AG09309 (cell line): ENCODE measurements around the gene CDC16.

ENCODE experiments used
- DNase-seq: peaks from one replicate; pipeline ENCODE4 v3.0.0-alpha.2; 2010; ENCODE audit warnings: low read depth
- H3K4me3 ChIP-seq: 2 replicates; pipeline ENCODE4 v1.5.1; 2011; ENCODE audit warnings: mild to moderate bottlenecking, low read depth, low read length, moderate library complexity; ENCODE audit not compliant: control insufficient read depth
- CTCF ChIP-seq: IDR thresholded peaks from 2 replicates; pipeline ENCODE4 v1.5.1; 2011; ENCODE audit warnings: mild to moderate bottlenecking, low read depth, low read length, inconsistent platforms; ENCODE audit not compliant: insufficient read depth, control insufficient read depth; ENCODE audit errors: missing control alignments

CDC16 gene

DNA sequence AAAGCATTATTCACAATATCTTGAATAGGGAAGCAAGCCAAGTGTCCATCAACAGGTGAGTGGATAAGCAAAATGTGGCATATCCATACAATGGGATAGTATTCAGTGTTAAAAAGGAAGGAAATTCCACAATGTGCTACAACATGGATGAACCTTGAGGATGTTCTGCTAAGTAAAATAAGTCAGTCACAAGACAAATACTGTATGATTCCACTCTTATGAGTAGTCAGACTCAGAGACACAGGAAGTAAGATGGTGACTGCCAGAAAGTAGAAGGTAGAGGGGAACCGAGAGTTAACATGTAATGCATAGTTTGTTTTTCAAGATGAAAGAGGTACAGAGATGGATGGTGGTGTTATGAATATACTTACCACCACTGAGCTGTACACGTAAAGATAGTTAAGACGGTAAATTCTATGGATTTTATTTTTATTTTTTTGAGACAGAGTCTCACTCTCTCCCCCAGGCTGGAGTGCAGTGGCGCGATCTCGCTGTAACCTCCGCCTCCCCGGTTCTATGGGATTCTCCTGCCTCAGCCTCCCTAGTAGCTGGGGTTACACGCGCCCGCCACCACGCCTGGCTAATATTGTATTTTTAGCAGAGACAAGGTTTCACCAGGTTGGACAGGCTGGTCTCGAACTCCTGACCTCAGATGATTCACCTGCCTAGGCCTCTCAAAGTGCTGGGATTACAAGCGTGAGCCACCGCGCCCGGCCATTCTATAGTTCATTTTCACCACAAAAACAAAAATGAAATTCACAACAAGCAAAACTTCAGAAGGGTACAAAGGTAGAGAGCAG lies 78.6 kb downstream of the CDC16 start:
- TF ChIP-seq CTCF = no peak
- no peak for DNase-seq
- H3K4me3 ChIP-seq = no peak overlapping the region; the same call in 1 of the 2 replicates

GRCh38 chr13:114314074-114314912 lies 79.6 kb downstream of the CDC16 start, which contains the start of gene CHAMP1:
CHAMP1 (plus strand) TSS chr13:114314503; CDS start chr13:114323843, 9,340 bp downstream.
- TF ChIP-seq CTCF = no peak
- DNase-seq = peak; percentile 78

DNA sequence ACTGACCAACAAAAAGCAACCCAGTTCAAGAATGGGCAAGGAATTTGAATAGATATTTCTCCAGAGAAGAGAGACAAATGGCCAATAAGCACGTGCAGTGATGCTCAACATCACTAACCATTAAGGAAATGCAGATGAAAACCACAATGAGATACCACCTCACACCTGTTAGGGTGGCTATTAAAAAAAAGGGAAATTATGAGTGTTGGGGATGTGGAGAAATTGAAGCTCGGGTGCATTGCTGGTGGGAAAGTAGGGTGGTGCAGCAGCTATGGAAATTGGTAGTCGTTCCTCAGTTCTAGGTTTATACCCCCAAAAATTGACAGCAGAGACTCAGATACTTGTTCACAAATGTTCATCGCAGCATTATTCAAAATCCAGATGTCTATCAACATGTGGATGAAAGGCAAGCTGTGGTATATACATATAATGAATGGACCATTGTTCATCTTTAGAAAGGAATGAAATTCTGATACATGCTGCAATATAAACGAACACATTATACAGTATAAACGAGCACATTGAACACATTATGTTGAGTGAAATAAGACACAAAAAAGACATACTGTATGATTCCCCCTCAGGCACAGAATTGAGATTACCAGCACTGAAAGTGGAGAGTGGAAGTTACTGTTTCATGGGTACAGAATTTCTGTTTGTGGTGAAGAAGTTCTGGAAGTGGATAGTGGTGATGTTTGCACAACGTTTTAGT lies 80.5 kb downstream of the CDC16 start:
- H3K4me3 ChIP-seq = peak overlapping the region; percentile 70
- no peak for DNase-seq
- no peak for TF ChIP-seq CTCF

More at GRCh38 chr13:114314074-114314912, 79.6 kb downstream of the CDC16 start, which contains the start of gene CHAMP1:
- peak within 1 kb of the TSS; percentile 70 for H3K4me3 ChIP-seq

- DNase-seq = no peak
- no peak for TF ChIP-seq CTCF
- no peak overlapping the region for H3K4me3 ChIP-seq
Observed at GRCh38 chr13:114318624-114319023, 83.9 kb downstream of the CDC16 start.

GRCh38 chr13:114319441-114319913 lies 84.8 kb downstream of the CDC16 start:
- no peak overlapping the region for H3K4me3 ChIP-seq
- no peak for TF ChIP-seq CTCF
- peak; percentile 76 for DNase-seq

- DNase-seq = no peak
- TF ChIP-seq CTCF = no peak
- H3K4me3 ChIP-seq = no peak overlapping the region
Observed at GRCh38 chr13:114320065-114320464, 85.4 kb downstream of the CDC16 start.
